GM19239 (cell line): ENCODE measurements around the gene OR52E5.

Experiments used
- DNase-seq: peaks from one replicate; pipeline ENCODE4 v3.0.0; 2011; ENCODE audit warnings: low spot score; ENCODE audit not compliant: insufficient read length
- FAIRE-seq: peaks from 2 replicates; lab custom pipeline; 2011; peaks lifted over from hg19 to GRCh38; lab: Jason Lieb, UNC

OR52E5 gene

DNA sequence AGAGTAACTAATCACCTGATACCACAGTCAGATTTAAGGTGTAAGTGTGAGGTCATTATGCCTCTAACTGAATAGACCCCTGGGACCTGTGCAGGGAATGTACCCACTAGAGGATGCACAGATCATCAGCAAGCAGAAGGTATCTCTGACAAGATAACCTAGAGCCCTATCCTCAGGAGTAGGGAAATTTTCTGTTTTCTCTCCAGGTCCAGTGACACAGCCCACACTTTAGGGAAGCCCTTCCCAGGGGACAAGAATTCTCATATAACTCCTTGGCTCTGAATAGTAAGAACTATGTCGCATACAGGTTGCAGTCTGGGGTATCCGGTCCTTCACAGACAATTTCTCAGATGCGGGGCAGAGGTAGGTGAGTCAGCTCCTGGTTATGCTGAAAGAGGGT, at the start of gene OR52E5:
TSS of gene OR52E5 (plus strand) at position 301 of the 400 bp plus-strand sequence. CDS start 7,569 bp downstream, outside the sequence.
- FAIRE-seq, result no peak
- no peak for DNase-seq

DNA sequence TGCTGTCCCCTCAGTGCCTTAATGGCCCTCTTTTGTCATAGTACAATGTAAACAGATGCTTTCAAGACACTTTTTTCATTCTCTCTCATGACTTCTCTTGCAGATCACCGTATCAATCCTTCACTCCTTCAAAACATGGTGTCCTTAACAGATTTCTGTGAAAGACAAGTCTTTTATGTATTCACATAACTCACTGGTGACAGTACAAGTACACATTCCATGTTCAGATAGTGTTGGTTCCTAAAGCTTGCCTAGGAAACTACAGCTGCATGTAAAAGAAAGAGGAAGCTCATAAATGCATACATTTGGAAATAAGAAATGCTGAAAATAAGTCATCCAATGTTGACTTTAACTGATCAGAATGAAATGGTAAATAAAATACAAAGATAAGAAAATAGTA, 46.3 kb upstream of the OR52E5 start:
- no peak for FAIRE-seq

DNA sequence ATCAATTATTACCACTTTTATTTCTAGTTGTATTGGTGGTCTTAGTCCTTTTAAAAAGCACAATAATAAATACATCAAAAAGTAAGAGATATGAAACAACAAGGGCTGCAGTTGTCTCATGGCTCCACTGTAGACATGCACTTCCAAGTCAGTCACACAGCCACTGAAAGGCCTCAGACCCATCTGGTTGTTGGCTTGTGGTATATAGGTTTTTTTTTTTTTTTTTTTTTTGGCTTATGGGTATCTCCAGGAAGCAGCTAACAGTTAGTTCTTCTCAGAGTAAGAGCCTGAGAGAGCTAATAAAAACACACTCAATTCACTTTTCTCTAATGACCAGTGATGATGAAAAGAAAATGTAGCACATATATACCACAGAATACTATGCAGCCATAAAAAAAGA, 45.3 kb upstream of the OR52E5 start:
- no peak for DNase-seq
- no peak for FAIRE-seq

More for the DNA sequence above, 46.3 kb upstream of the OR52E5 start:
- DNase-seq, result no peak

DNA sequence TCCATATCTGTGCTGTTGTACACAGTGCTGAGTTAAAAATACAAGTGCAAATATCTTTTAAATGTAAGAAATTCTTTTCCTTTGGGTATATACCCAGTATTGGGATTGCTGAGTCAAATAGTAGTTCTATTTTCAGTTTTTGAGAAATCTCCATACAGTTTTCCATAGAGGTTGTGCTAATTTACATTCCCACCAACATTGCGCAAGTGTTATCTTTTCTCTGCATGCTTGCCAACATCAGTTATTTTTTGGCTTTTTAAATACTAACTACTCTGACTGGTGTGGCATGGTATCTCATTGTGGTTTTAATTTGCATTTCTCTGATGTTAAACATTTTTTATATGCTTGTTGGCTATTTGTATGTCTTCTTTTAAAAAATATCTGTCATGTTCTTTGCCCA, 42.0 kb upstream of the OR52E5 start:
- FAIRE-seq (no peak), DNase-seq (no peak)

DNA sequence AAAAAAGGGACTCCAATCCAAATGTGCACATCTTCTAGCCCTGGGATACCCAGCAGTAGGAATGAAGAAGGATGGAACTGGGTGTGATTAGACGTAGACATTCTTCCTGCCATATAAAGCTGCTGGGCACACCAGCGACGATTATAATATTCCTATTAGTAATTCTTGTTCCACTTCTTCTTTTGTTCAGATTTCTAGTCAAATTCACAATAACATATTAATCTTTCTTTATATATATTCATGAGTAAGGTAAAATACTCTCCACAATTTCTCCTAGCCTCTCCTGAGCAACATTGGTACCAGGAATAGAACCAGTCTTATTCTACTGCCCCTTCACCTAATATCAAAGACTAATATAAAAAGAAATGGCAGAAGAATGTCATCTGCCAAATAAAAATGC, 35.4 kb upstream of the OR52E5 start, which contains the start of gene OR52E8:
TSS of gene OR52E8 (minus strand) at position 101 of the 400 bp plus-strand sequence. CDS start at position 101, 0 bp downstream.
- FAIRE-seq (no peak), DNase-seq (no peak)

DNA sequence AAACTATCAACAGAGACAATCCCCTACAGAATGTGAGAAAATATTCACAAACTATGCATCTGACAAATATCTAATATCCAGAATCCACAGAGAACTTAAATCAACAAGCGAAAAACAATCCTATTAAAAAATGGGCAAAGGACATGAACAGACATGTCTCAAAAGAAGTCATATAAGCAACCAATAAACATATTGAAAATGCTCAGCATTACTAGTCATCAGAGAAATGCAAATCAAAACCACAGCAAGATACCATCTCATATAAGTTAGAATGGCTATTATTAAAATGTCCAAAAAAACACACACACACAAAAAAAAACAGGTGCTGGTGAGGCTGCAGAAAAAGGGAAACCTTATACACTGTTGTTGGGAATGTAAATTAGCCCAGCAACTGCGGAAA, 27.2 kb upstream of the OR52E5 start:
- DNase-seq (no peak), FAIRE-seq (no peak)

DNA sequence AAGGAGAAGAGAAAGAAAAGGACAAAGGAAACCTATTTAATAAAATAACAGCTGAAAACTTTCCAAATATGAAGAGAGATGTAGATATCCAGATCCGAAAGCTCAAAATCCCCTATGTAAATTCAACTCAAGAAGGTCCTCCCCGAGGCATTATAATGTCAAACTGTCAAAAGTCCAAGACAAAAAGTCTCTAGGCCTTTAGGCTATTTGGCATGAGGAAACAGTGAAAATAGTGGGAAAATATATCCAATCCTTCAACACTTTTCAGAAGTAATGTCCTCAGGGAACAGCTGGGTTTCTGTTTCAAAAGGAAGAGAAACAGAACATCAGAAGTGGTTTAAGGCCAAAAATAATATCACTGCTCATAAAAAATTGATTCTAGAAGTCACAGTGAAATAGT, 14.4 kb upstream of the OR52E5 start:
- no peak for DNase-seq
- no peak for FAIRE-seq

DNA sequence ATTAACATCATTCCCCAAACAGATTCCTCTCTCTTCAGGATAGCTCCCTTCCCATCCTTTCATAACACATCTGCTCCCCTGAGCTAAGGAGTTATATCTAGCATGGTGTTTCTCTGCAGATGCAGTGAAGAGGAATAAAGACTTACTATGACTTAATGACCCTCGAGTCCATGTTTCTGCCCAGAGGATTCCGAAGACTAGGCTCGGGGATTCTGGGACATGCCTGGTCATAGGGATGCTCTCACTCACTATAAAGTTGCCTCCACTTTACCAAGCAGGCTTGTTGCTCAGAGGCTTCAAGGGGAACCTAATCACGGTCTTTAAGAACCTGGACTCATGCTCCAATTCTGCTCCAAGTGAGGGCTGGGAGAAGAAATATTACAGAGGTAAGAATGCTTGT, 12.7 kb upstream of the OR52E5 start, which contains the start of gene OR52E4:
TSS of gene OR52E4 (plus strand) at position 301 of the 400 bp plus-strand sequence. CDS start 3,664 bp downstream, outside the sequence.
- no peak for FAIRE-seq
- no peak for DNase-seq

DNA sequence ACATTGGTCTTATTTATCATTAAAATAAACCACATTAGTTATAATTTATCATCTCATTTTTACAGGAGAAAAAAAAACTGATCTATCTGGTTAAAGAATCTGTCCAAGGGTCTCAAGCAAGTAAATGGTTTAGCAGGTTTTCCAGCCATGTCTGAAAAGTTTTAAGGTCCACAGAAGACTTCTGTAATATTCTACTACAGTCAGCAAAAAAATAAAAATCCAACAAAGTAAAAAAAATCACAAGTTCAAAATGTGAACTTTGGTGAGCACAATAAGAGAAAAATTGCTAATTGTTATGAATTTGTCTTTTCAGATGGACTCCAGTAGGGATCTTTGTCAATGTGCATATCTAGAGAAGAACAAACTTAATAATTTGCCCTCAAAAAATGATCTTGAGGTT, 11.3 kb upstream of the OR52E5 start:
- DNase-seq (no peak), FAIRE-seq (no peak)

DNA sequence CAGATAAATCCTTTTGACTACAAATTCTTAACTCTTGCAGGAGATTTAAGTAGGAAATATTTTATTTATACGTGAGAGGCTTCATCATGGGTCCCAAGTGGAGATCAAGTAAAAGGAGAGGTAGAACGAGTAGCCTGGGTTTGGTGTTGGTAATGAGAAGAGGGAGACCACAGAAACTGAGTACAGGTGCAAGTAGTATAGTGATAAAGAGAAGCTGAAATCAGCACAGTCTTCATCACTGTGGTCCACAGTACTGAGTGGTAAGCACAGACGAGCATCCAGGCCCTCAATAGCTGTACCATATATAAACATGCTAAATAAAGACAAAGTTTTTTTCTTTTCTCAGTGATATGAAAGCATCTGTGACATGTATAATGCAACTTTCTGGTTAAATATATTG, 5.8 kb upstream of the OR52E5 start:
- no peak for FAIRE-seq

DNA sequence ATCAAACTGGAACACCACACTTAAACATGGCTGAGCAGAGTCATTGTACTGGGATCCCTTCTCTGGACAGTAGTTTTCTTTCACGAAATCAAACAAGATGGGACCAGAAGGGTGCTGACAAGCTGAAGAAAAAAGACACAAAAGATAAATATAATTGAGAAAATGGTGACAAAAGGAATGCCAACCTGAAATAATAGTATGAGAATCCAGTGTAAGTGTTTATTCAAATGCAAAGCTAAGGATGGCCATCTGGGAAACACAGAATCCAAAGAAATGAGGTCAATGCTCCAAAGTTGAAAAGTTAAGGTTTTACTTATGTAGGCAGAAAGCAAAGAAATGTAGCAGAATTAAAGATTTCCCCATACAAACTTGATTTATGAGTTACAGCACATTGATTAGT, 5.3 kb upstream of the OR52E5 start:
- DNase-seq (no peak), FAIRE-seq (no peak)

More for the DNA sequence above, 5.8 kb upstream of the OR52E5 start:
- no peak for DNase-seq

DNA sequence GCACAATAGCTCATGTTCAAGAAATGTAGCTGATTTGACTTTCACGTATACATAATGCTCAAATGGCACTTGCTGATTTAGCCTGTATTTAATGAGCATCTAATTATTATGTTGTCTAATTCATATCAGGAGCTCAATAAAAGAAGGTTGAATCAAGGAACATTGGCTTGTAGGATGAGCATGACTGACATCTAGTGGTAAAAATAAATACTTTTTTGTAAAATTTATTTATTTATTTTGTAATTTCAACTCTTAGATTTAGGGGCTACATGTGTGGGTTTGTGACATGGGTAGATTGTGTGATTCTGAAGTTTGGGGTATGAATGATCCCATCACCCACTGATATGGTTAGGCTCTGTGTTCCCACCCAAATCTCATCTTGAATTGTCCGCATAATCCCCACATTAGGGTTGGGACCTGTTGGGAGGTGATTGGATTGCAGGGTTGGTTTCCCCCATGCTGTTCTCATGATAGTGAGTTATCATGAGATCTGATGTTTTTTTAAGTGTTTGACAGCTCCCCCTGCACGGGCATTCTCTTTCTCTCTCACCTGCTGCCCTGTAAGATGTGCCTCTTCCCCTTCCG, 1.7 kb upstream of the OR52E5 start:
- DNase-seq (no peak), FAIRE-seq (no peak)

DNA sequence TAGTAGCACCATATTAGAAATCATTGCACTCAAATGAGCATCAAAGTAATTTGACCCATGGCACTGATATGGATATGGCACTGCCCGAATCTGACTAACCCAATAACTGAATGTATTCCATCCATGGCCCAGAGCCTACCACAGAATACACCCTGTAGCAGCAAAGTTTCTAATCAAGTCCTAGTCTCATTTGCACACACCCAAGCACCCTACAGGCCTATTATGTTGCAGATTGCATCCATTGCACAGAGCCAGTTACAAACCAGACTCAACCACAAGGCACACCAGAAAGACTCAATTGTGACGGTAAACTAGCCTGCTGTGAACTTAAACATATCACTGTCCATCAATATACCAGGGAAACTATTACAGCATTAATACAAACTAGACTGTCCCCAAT, 6.5 kb downstream of the OR52E5 start:
- no peak for FAIRE-seq
- DNase-seq, result no peak

DNA sequence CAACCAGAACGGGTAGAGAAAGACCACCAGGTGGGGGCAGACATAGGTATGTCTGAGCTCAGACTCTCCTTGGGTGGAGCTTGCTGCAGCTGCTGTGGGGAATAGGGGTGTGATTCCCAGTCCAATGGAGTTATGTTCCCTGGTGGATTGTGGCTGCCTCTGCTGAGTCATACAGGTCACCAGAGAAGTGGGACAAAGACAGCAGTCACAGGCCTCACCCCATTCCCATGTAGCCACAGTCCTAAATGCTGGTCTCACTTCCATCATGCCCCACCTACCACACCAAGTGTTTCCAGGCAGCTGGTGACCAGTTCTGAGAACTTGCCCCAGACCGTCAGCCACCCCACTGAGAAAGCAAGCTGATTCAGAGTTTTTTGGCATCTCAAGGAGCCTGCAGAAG, 17.5 kb downstream of the OR52E5 start:
- FAIRE-seq, result no peak
- DNase-seq, result no peak

DNA sequence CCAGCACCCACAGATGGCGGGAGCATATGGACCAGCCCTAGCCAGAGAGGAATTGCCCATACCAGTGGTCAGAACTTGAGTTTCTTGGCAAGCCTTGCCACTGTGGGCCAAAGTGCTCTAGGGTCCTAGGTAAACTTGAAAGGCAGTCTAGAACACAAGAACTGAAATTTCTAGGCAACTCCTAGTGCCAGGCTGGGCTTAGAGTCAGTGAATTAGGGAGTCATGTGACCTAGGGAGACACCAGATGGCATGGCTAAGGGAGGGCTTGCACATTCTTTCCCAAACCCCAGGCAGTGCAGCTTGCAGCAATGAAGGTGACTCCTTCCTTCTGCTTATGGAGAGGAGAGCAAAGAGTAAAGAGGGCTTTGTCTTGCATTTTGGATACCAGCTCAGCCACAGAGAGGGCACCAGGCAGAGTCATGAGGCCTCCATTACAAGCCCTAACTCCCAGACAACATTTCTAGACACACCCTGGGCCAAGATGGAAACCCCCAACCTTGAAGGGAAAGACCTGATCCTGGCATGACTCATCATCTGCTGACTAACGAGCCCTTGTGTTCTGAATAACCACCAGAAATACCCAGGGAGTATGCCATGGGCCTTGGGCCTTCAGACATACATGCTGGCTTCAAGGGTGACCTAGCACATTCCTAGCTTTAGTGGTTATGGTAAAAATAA, 29.9 kb downstream of the OR52E5 start:
- DNase-seq (no peak), FAIRE-seq (no peak)

DNA sequence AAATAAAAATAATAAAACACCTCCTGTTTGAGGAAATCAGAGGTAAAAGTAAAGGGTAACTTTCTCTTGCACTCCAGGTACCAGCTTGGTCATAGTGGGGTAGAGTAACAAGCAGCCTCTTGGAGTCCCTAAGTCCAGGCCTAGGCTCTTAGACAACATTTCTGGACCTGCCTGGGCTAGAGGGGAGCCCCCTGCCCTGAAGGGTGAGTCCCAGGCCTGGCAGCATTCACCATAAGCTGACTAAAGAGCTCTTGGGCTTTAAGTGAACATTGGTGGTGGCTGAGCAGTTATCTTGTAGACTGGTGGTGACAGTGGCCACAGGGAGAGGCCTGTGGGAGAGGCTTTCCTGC, 30.4 kb downstream of the OR52E5 start:
- no peak for DNase-seq
- FAIRE-seq, result no peak

DNA sequence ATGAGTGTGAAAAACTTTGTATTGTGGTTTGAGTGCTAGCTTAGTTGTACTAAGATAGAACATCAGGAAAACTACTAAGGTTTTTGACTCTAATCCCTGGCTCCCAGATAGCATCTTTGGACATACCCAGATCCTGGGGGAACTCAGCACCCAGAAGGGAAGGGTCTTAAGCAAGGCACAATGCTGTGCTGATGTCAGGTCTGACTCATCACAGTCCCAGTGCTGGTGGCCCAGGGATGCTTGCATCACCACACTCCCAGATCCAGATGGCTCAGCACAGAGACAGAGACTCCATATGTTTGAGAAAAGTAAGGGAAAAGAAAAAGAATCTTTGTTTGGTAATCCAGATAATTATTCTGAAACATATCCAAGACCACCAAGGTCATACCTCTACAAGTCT, 30.8 kb downstream of the OR52E5 start:
- DNase-seq (no peak), FAIRE-seq (no peak)

DNA sequence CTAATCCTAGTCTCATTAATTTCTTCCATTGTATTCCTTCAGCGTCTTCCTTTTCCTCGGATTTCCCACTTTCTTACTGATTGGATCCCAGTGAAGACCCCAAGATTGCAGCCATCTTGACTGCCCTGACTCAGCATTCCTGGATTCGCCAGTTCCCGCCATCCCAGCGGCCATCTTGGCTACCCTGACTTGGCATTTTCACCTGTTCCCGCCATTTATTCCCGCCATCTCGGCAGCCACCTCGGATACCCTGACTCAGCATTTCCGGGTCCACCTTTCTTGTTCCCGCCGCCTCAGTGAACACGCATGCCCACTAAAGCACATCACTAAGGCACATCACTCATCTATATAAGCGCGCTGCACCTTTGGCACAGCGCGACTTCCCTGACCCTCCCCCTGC, 35.3 kb downstream of the OR52E5 start:
- DNase-seq, result no peak
- no peak for FAIRE-seq

DNA sequence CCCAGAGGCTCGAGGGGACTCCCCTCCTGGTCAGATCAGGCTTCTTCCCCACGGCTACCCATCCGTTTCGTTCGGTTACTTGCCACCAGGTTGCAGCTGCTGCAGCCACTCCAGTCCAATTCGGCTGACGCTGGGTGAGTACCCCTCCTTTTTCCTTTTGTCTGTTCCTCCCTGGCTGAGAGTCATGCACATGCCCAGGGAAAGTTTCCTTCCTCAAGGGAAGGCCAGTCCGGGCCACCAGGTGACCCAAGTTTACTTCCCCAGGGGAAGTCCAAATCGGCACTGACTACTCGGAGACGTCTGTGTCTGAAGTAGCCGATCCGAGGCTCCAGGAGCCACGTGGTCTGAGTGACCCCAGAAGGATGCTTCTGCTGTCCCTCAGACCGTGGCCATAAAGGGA, 35.8 kb downstream of the OR52E5 start:
- DNase-seq (no peak), FAIRE-seq (no peak)

DNA sequence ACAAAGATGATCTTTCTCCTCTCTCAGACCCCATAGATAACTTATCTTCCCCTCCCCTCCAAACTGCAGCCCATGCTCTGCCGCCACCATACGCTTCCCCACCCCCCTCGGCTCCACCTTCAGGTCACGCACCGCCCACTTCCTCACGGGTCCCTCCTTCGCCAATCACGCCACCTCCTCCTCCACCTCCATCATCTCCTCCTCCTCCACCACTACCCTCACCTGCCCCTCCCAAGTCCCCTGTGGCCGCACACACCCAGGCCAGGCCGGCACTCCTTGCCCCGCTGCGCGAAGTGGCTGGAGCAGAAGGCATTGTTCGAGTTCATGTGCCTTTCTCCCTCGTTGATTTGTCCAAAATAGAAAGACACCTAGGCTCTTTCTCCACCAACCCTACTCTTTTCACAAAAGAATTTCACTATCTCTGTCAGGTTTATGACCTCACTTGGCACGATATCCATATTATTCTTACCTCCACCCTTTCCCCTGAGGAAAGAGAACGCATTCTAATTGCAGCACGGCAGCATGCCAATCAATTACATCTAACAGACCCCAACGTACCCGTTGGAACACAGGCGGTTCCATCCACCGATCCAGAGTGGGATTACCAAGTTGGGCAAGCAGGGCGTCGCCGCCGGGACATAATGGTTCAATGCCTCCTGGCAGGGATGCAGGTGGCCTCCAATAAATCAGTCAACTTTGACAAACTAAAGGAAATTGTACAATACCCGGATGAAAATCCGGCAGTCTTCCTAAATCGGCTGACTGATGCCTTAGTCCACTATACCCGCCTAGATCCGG, 36.8 kb downstream of the OR52E5 start:
- FAIRE-seq (no peak), DNase-seq (no peak)

DNA sequence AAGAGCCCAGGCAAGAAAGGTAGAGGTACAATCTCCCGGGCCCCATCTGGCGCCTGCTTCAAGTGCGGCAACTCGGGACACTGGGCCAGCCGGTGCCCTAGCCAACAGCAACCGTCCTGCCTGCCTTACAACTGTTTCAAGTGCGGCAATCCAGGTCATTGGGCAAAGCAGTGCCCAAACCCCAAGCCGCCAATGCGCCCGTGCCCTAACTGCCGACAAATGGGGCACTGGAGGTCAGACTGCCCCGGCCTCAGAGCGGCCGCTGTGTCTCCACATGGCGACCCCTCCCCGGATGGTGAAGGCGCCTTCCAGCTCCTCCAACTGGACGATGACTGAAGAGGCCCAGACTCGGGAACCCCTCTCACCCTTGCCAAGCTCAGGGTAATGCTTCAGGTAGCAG, 37.6 kb downstream of the OR52E5 start:
- FAIRE-seq (no peak), DNase-seq (no peak)
